SU-DHL-6 (cell line): Measurements from ENCODE around the gene RAMACL.

Experiments used
- H2AFZ ChIP-seq: fragments of 200-600 bp; sonication (generic); 2 replicates; pipeline ENCODE4 v1.6.1; 2014; ENCODE audit warnings: low read depth, mild to moderate bottlenecking, moderate library complexity, mixed read lengths, antibody characterized with exemption, low read length; ENCODE audit not compliant: severe bottlenecking
- H3F3A ChIP-seq: fragments of 200-600 bp; shearing (Covaris generic); 2 replicates; pipeline ENCODE4 v1.6.0; 2016; ENCODE audit warnings: antibody characterized with exemption, mild to moderate bottlenecking; ENCODE audit not compliant: insufficient read depth
- H3K27ac ChIP-seq: fragments of 200-600 bp; sonication (generic); 2 replicates; pipeline ENCODE4 v1.5.1; 2016; ENCODE audit warnings: low read depth, mild to moderate bottlenecking, low read length, moderate library complexity, mixed read lengths
- H3K27me3 ChIP-seq: fragments of 200-600 bp; sonication (generic), shearing (Covaris generic); 2 replicates; pipeline ENCODE4 v1.6.0; 2014; ENCODE audit warnings: mild to moderate bottlenecking, low read length
- H3K36me3 ChIP-seq: fragments of 200-600 bp; sonication (generic); 2 replicates; pipeline ENCODE4 v1.6.1; 2014; ENCODE audit warnings: mild to moderate bottlenecking, low read length, mixed read lengths
- H3K4me2 ChIP-seq: fragments of 300-600, 200-600 bp; shearing (Covaris generic), sonication (generic); 2 replicates; pipeline ENCODE4 v1.6.0; 2014; ENCODE audit warnings: low read length, low read depth, mild to moderate bottlenecking; ENCODE audit not compliant: poor library complexity, severe bottlenecking
- H3K4me3 ChIP-seq: fragments of 200-600 bp; sonication (generic); 2 replicates; pipeline ENCODE4 v1.5.1; 2014; ENCODE audit warnings: antibody characterized with exemption, low read length, mild to moderate bottlenecking, mixed read lengths; ENCODE audit not compliant: insufficient read depth, poor library complexity, severe bottlenecking
- H3K79me2 ChIP-seq: fragments of 200-600 bp; sonication (generic); 2 replicates; pipeline ENCODE4 v1.6.1; 2014; ENCODE audit warnings: mild to moderate bottlenecking, low read length, moderate library complexity; ENCODE audit not compliant: insufficient read depth
- H3K9ac ChIP-seq: fragments of 200-600 bp; sonication (generic); 2 replicates; pipeline ENCODE4 v1.7.0; 2014; ENCODE audit warnings: mild to moderate bottlenecking, low read length
- H3K9me2 ChIP-seq: fragments of 200-600 bp; sonication (generic); replicated peaks from 2 replicates; pipeline ENCODE4 v1.6.1; 2014; ENCODE audit warnings: low read length; ENCODE audit not compliant: insufficient read depth
- H3K9me3 ChIP-seq: fragments of 200-600 bp; sonication (generic); 2 replicates; pipeline ENCODE4 v1.6.1; 2014; ENCODE audit warnings: low read length, mixed read lengths; ENCODE audit not compliant: insufficient read depth
- H4K20me1 ChIP-seq: fragments of 200-600 bp; sonication (generic); 2 replicates; pipeline ENCODE4 v1.6.1; 2014; ENCODE audit warnings: low read depth, mild to moderate bottlenecking, antibody characterized with exemption, low read length, moderate library complexity, mixed read lengths
- CTCF ChIP-seq: fragments of 200-600 bp; sonication (generic); IDR thresholded peaks from one replicate; pipeline ENCODE4 v1.5.1; 2017; ENCODE audit warnings: antibody characterized with exemption, mild to moderate bottlenecking, low read length, moderate library complexity; ENCODE audit not compliant: insufficient read depth, poor library complexity, severe bottlenecking
- EZH2phosphoT487 ChIP-seq: fragments of 200-600 bp; sonication (generic), shearing (Covaris generic); conservative IDR thresholded peaks from 2 replicates; pipeline ENCODE4 v1.6.1; 2018; ENCODE audit warnings: mild to moderate bottlenecking, antibody characterized with exemption, low read length, moderate library complexity, mixed read lengths

Gene RAMACL

GRCh38 chr6:166589337-166589731, 2.9 kb upstream of the RAMACL start:
- no peaks in the 10 kb centered on the region for H4K20me1 ChIP-seq
- H3F3A ChIP-seq: 0 out of 2 replicates have a peak, but pooled peaks cover 3% of the 10 kb centered on the region
- no peak overlapping the region for H3K4me3 ChIP-seq
- H2AFZ ChIP-seq: no peak overlapping the region
- peak overlapping the region; percentile 27 for H3K4me2 ChIP-seq
- no peaks in the 10 kb centered on the region for H3K9me2 ChIP-seq
- H3K36me3 ChIP-seq: no peaks in the 10 kb centered on the region
- H3K27me3 ChIP-seq: no peaks in the 10 kb centered on the region
- H3K79me2 ChIP-seq: no peaks in the 10 kb centered on the region
- H3K27ac ChIP-seq: no peak overlapping the region
- H3K9me3 ChIP-seq: no peaks in the 10 kb centered on the region
- no peak overlapping the region for H3K9ac ChIP-seq
- no peak for TF ChIP-seq EZH2phosphoT487
- no peak for TF ChIP-seq CTCF

- Histone ChIP-seq H3F3A (0 out of 2 replicates have a peak, but pooled peaks cover 3% of the 10 kb centered on the region), H3K27ac (peak overlapping the region; percentile 77), H3K4me3 (no peak overlapping the region), H2AFZ (no peak overlapping the region), H3K79me2 (no peaks in the 10 kb centered on the region), H3K36me3 (no peaks in the 10 kb centered on the region), H4K20me1 (no peaks in the 10 kb centered on the region), H3K9ac (no peak overlapping the region), H3K27me3 (no peaks in the 10 kb centered on the region), H3K4me2 (peak overlapping the region; percentile 27), H3K9me2 (no peaks in the 10 kb centered on the region), H3K9me3 (no peaks in the 10 kb centered on the region)
- TF ChIP-seq EZH2phosphoT487 (no peak), CTCF (no peak)
Observed at GRCh38 chr6:166588691-166589336, 2.3 kb upstream of the RAMACL start.

GRCh38 chr6:166587631-166588413, 1.3 kb upstream of the RAMACL start:
- H3F3A ChIP-seq: 0 out of 2 replicates have a peak, but pooled peaks cover 3% of the 10 kb centered on the region
- H3K27me3 ChIP-seq: no peaks in the 10 kb centered on the region
- H2AFZ ChIP-seq: no peak overlapping the region
- H3K9me2 ChIP-seq: no peaks in the 10 kb centered on the region
- H3K4me2 ChIP-seq: peak overlapping the region; percentile 38
- H3K9me3 ChIP-seq: no peaks in the 10 kb centered on the region
- no peak overlapping the region for H3K4me3 ChIP-seq
- no peak overlapping the region for H3K9ac ChIP-seq
- no peaks in the 10 kb centered on the region for H3K36me3 ChIP-seq
- H3K27ac ChIP-seq: peak overlapping the region; percentile 77
- no peaks in the 10 kb centered on the region for H3K79me2 ChIP-seq
- no peak for TF ChIP-seq EZH2phosphoT487
- no peak for TF ChIP-seq CTCF
- H4K20me1 ChIP-seq: no peaks in the 10 kb centered on the region
